GM19351 (cell line): Measurements from ENCODE around the gene DROSHA.

Experiments
- ATAC-seq: cut with Tn5 transposase; IDR thresholded peaks from one replicate; pipeline ENCODE4 v1.9.1; 2021; ENCODE audit warnings: mild to moderate bottlenecking, moderate library complexity; ENCODE audit not compliant: unreplicated experiment

The DROSHA gene

DNA sequence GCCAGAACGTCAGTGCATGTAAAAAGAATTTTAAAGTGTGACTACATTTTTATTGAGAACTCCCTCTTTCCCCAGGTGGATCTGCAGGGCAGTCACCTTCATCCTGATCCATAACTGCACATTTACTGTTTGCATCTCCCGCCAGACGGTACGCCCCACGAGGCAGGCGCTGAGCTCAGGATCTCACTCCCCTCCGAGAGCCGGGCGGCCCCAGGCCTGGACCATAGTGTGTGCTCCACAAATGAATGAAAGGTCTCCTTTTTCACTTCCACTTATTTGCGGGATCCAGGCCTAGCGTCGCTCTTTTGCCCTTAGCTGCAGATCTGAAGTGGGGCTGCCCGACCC lies 378 bp downstream of the DROSHA start:
- peak; percentile 39 for ATAC-seq

DNA sequence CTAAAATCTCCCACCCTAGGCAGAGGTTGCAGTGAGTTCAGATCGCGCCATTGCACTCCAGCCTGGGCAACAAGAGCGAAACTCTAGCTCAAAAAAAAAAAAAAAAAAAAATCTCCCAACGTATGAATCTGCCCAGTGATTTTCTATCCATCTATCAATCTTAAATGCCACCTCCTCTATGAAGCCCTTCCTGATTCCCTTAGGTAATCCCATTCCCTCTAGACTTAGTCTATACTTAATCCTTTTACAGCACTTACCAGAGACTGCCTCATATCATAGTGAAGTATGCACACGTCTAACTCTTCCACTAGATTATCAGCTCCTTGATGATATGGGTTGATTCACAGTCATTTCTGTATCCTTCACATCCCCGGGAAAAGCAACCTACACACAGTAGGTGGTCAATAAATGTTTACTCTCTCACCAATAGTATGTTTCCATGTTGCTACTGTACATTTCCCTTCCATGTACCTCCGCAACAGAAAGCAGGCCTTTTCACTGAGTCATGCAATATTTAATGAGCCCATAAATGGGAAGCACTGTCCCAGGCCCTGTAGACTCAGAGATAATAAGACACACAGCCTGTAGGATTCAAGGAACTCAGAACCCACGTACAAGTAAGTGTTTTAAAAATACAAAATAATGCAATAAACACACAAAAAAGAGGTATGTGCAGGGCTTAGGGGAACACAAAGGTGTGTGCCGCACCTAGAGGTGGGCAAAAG lies 1.2 kb downstream of the DROSHA start:
- ATAC-seq = no peak

DNA sequence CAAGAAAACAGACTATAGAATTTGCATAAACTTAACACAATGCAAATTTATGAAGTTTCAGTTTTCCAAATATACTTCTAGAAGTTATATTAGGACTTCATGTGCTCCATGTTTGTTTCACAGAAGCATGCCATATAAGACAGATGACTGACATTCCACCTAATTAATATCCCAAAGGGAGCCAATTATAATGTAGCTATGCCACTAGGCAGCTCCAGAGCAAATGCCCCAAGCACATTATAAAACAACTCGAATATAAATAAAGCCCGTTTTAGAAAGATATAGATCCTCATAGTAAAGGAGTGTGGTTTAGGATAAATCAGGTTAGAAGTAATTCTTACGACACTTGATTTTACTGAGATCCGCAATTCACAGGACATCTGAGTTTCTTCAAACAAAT lies 8.9 kb downstream of the DROSHA start:
- no peak for ATAC-seq

DNA sequence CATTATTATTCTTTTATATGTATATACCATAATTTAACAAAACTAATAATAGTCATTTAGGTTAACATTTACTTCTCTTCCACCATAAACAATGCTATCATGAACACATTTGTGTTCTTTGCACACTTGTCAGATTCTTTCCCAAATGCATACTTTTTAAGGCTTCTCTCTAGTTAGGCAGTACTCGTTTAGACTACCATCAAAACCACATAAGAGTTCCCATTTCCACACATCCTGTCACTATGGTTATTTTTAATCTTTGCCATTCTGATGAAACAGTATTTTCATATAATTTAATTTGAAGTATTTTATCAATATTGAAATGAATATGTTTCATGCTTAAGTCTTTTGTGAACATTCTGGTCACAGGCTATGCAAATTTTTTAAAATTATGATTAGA lies 15.1 kb downstream of the DROSHA start:
- no peak for ATAC-seq

DNA sequence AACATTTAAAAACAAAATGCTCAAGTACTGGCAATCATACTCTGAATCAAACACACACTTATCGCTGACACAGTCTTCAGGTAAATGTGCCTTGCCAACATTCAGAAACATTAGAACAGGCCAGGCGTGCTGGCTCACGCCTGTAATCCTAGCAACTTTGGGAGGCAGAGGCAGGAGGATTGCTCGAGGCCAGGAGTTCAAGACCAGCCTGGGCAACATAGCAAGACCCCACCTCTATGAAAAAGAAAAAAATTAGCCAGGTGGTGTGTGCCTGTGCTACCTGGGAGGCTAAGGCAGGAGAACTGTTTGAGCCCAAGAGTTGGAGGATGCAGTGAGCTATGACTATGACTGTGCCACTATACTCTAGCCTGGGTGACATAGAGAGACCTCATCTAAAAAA lies 20.6 kb downstream of the DROSHA start:
- ATAC-seq = no peak

DNA sequence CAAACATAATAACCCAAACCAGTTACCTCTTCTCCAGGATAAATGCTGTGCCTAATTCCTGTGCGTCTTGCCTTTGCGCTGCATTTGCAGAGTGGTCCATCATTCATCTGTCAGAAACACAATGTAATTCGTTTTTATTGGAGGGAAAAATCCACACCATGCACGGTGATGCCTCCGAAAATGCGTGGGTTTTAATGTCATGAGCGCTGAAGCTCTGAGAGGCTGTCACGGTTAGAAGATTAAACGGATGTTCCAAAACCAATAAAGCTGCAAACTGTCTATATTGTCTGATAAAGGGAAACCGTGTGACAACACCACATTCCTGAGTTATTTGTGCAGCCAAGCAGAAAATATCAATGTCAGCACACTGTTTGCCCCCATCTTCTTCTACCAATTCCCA lies 27.4 kb downstream of the DROSHA start:
- no peak for ATAC-seq

DNA sequence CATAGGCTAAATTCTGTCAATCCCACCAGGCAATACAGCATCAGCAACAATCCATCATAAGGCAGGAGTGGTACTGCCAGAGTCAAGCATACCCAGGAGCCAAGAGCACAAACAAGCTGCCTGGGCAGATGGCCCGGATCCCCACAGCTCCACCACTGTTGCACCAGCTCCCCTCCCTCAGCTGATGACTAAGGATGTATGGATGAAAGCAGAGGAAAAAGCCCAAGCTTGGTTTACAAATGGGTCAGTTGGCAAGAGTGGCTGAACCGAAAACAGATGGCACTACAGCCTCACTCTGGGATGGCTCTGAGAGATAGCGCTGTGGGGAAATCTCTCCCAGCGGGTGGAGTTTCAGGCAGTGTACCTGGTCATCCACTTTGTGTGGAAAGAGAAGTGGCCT lies 29.4 kb downstream of the DROSHA start:
- ATAC-seq = no peak

DNA sequence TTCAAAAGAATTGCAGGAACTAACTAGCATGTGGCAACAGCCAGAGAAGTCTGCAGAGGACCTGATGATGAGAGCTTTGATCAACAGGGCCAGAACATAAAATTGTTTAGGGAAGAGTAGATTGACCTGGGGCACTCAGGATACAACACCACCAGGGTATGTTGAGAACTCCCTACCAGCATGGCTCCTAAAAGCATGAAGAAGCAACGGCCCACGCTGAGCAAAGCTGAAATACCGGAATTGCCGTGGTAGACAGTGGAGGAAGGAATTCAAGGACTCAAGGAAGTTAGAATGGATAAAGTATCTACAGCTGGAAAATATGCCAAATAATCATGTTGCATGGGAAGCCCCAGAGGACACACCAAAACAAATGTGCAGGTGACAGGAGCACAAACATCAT lies 31.6 kb downstream of the DROSHA start:
- no peak for ATAC-seq

DNA sequence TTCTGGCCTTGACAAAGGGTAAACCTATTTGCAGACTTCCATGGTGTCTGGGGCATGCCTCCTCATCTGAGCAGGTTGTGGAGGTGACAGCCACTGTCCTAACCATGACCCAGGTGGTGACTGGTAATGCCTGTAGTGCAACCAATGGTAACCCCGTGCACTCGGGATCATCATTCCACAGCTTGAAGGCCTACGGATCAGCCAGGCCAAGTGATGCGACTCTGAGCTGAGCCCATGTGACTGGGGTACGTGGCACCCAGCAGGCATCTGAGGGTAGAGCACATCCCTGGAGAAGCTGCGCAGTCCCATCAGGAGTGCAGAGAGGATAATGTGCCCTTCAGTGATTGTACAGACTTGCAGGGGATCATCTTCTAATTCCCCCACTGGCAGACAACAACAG lies 35.0 kb downstream of the DROSHA start:
- ATAC-seq = no peak

DNA sequence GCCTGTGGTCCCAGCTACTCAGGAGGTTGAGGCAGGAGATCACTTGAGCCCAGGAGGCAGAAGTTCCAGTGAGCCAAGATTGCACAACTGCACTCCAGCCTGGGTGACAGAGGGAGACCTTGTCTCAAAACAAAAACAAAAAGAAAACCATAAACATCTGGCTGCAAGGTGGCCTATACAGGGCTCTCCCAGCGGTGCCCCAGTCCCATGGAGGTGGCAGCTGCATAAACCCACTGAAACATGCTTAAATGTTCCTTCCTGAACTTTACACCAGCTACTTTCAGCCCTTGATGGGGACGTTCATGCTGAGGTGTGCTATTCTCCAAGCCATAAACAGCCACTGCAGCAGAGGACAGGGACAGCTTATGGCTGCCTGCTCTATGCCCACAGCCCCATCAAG lies 35.6 kb downstream of the DROSHA start:
- no peak for ATAC-seq

DNA sequence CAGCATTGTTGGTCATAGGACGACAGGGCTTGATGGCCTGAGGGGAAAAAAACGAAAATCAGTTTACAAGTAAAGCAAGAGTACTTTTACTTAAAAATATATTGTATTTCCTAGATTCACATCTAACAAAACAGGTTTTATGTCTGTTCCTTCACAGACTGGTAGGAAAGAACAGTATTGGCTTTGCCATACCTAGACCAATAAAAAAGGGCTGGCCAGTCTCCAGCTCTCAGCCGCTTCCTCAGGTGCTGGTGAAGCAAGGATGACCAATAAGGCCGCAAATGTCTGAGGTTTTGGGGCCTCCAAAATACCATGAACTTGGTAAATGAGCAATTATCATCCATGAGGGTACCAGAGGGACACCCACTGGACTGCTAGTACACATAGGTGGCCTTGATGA lies 36.6 kb downstream of the DROSHA start:
- no peak for ATAC-seq

DNA sequence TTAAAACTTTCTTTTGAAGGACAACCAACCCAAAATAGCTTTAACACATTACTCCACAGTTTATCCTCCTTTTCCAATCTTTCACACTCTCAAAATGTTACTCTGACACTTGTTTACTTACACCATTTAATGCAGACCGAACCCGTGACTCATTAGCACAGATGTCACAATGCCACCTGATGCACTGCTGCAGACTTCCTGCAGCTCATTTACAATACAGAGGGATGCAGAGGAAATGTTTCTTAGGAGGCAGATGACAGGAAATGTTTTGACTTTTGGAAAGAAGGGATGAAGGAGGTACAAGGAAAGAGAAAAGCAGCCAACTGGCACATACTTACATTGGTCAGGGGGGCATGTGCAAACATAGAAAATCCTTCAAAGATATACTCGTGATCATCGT lies 39.0 kb downstream of the DROSHA start:
- no peak for ATAC-seq

DNA sequence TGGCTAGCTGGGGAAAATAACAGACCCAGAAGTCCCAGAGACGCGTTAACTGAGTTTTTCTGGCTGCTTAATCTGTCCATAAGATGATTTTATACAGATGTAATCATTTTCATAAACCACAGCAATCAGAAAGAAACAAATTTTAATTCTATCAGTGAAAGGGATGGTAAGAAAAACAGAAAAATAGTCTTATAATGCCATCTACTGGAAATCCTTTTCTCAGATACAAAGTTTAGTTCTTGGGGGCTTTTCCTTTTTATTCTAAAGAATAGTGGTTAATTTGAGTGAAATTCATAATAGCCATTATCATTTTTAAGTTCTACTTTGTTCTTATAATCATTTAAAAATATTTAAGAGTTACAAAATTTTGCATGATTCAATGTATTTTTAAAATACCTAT lies 44.4 kb downstream of the DROSHA start:
- no peak for ATAC-seq

DNA sequence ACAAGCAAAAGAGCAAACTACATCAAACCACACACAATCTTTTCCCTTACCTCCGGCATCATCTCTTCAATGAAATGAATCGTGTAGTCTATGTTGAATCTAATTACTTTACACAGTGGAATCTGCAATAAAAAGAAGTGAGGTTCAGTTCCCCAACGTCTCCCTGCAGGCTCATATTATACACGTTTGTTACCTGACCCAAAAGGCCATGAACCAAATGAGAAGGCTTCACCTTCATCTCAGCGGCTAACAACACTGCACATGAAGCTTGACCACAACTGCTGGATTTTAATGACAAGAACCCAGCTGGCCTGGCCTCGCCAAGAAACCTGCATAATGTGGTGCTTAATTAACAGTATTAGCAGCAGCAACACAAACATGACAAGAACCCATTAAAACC lies 45.5 kb downstream of the DROSHA start:
- no peak for ATAC-seq

DNA sequence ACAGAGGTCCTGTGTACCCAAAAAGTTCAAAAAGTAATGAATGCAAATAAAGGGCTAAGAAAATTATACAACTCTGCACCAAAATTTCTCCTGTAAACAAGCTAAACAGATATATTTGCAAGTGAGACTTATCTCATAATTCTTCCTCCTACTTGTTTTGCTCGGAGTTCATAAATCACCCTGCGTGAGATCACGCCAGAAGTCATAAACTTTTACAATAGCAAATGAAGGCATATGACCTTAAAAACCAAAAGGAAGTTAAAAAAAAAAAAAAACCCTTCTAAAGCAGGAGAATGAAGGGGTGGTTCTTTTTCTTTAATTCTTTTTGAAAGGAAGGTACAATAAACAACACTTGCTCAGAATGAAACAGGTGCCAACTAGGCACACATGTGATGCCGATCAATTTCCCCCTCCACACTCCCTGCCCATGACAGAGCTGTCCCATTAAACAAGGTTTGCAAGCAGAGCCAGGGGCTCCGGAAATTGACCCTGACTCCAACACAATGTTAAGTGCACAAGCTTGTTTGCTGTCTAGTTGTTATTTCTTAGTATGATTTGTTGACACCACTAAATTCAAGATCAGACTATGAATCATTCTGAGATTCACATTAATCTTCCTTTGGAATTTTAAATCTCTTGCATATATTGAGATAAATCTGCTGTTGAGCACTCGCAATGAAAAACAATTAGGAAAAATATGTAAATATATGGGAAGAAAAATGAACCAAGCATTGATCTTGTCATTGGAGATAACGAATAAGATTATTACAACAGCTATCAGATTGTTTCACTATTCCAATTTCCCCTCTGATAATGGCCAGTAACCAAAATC lies 46.3 kb downstream of the DROSHA start:
- no peak for ATAC-seq

DNA sequence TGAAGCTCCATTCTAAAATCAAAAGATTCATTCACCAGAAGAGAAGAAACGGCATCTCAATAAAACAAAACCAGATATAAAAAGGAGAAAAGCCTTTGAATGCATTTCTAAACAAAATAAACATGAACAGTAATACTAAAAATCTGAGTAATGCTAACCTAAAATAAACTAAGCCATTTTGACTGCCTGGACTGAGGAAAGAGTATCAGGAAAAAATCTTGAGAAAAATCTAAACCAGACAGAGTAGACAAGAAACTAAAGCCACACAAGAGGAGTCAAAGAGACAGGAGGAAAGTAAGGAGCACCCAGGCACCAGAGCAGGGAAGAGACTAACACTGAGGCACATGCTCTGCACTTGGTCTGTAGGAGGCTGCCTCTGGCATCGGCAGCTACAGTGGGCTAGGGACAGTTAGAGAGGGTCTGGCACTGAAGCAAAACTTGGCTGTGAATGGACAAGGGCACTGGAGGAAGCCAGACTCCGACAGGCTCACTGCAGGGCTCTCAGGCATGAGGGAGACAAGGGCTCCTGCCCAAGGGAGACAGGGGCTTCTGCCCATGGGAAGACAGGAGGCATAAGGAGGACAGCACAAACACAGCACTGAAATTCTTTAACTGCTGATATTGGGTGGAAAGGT lies 50.2 kb downstream of the DROSHA start:
- ATAC-seq = no peak

DNA sequence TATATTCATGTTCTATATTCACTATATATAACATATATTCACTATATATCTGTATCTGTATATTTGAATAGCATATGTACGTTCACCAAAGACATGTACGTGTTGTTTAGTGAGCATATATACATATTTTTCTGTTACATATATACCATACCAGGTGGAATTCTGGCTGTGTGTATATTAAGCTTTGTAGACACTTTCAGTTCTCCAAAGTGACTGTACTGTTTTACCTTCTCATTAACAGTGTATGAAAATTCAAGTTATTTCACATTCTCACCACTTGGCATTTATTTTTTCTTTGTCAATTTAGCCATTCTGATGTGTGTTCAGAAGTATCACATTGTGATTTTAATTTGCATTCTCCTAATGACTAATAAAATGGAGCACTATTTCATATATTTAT lies 52.2 kb downstream of the DROSHA start:
- ATAC-seq = peak; percentile 75

DNA sequence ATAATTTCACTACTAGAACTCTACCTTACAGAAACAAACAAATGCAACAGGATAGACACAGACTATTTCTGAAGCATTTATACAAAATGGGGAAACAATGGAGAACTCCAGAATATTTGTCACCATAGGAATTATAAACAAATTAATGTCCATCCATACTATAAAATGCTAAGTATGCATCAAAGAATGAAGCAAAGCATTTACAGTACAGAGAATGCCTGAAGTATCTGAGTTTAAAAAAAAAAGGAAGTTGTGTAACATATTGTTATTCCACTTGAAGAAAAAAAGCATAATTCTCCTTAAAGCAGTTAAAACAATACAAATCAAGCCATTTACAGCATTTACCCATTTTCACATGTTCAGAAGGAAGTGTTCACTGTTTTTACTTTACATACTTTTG lies 53.0 kb downstream of the DROSHA start:
- no peak for ATAC-seq

DNA sequence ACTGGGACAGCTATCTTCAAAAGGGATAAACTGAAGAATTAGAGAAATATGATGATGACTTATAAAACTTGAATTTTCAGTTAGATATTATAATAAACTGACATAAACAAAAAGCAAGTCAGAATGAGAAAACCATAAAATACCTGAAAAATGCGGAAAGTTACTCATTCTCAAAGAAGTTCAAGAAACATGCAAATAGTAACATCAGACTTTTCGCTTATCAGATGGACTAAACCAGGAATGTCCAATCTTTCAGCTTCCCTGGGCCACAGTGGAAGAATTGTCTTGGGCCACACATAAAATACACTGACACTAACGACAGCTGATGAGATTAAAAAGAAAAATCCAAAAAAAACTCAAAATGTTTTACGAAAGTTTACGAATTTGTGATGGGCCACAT lies 53.9 kb downstream of the DROSHA start:
- ATAC-seq = no peak

DNA sequence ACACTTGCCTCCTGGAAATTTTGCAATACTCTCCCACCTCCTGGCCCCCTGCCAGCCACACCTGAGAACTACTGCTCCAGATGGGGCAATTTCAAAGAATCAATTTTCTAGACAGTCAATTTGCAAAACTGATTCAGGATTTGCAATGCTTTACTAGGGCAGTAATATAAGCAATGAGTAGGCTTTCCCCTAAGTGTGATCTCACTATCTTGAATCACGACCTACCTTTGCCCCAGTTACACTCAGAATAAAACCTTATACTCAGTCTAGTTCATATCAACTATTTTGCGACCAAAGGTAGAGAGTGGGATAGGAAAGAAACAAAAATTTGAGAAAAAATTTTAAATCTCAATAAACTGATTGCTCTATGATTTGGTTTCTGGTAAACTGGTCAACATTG lies 54.4 kb downstream of the DROSHA start:
- ATAC-seq = no peak

DNA sequence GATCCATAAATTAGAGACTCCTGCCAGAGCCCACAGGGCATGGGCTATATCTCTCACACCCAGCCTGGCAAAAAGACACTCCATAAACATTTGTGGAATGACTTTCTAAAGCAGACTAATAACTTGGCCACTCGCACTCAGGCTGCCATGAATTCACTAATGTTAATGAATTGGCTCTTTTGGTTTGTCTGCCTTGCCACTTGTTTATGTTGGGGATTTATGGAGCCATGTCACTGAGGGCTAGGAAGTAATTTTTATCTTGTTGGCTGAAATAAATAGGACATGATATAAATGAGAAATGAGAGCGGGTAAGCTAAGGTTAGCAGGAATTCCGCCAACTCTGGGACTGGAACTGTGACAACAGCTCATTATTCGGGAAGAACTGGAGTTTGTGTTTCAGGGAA lies 55.2 kb downstream of the DROSHA start:
- ATAC-seq = no peak

DNA sequence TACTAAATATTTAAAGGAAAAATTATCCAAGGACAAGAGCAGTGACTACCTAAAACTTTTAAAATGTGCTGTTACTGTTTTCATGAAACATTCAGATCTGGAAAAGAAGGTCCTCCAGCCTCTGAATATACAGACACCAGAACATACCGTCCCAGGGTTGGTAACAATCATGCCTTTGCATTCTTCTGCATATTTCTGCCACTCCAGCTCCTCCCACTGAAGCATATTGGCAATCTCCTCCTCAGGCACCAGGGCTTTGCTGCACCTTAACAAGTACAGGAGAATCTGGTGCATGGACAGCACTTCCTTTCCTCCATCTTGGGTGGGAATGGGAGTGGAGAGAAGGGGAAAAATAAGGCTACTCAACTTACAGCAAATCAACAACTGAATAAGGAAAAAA lies 60.0 kb downstream of the DROSHA start:
- no peak for ATAC-seq
